NCI-H128 (cell line): Measurements from ENCODE around the gene RAB15.

ENCODE experiments used
- DNase-seq: peaks from one replicate; lab custom pipeline; 2025; ENCODE audit not compliant: unreplicated experiment; lab: John Stamatoyannopoulos, UW

RAB15 gene

DNA sequence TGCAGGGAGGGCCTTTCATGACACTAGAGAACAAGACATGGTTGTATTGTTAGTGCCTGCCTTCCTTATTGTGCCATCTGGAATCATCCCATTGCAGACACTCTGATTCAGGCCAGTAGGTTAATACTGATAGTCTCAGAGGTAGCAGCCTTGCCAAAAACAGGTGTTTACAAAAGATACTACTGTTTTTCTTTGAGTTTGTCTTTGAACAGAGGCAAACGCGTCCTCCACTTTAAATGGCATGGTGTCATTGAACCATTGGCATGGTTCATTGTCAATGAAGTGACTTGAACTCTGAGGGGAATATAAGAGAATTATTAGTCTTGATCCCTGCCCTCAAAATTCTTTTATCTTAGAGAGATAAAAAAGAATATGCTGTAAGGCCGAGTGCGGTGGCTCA, 18.8 kb upstream of the RAB15 start:
- DNase-seq, result no peak

DNA sequence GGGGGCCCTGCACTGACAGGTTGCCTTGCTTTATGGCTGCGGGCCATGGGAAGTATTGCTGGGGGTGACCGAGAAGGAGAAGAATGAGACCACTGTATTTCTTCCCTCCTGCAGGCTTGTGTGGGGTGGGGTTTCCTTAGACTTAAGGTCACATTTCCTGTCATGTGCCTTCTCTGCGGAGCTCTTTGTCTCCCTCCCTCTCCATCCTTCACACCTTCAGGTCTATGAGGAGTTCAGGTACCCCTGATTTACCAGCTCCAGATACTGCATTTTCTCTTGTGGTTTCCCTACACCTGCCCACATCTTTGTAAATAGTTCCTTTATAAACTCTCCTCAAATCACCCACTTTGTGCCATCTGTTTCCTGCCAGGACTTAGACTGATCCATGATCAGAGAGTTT, 18.2 kb upstream of the RAB15 start:
- DNase-seq, result no peak

DNA sequence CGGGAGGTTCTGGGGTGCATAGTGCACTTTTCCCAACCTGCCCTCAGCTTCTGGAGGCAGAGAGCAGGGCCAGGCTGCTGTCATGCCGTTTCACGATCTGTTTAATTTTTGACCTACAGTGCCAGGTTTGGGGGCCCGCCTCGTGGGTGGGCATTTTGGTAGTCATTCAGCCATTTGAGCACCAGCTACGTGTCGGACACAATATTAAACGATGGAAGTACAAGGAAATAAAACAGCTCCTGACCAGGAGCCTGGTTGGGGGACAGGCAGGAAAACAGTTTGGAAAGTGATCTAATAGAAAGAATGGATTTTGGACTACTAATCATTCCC, 15.3 kb upstream of the RAB15 start:
- no peak for DNase-seq

DNA sequence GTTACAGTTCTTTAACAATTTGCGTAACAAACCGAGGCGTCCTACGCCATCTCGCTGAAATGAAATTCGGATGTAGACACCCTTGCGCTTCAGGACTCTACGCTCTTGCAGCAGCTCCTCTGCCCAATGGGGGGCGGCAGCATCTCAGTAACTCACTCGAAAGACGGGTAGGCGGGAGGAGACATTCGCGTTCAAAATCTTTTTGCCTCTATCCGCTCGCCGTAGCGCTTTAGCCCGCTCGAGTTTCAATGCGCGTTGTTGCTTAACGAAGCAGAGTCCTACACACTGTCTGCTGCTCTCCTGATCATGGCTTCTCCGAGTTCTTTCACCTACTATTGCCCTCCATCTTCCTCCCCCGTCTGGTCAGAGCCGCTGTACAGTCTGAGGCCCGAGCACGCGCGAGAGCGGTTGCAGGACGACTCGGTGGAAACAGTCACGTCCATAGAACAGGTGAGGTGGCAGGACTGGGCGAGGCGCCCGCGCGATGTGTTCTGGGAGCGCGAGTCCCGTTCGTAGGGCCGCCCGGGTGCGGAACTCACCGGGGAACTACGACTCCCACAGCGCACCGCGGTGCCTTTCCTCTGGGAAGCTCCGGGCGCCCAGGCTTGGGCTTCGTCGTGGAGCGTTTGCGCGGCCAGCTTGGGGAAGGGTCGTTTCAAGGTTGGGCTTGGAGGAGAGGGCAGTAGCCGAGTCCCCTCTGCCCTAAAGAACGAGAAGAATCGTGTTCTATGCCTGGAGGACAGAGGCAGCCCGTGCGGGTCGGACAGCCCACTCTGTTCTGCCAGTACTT, 14.7 kb upstream of the RAB15 start, which contains the start of gene FNTB:
Gene FNTB (plus strand): TSS at position 248 of the 790 bp plus-strand sequence. CDS start 59 bp downstream, at position 307.
- DNase-seq, result peak; percentile 93

DNA sequence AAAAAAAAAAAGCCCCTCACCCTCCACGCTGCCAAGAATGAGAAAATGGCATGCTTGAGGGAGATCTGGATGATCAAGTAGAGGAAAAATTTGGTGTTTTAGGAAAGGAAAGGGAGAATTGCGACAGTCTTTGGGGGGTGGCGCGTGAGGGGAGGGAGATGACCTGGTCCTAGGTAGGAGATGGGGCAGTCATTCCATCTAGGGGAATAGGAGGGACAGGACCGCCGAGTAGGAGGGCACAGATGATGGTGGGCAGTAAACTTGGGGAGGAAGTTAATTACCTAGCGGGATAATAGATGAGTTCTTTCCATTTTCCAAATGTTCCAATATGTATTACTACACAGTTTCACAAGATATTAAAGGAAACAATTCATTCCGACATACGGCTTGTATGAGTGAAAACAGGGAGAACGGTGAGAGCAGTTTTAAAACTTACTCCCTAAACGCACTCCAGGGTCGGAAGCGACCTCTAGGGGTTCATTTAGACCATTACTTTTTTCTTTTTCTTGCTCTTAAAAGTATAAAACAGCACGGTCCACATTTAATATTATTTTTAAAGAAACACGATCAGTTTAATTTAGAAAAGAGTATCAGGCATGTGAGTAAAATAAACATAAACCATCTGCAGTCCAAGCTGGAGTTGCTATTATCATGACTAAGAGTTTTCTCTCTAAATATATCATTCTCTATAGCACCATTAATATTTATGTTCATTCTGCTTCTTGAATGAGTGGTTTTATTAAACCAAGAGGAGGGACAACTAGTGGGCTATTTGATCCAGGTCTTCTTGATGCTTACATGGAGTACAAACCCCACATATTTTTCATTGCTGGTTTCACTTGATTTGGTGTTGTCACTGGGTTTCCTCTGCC, 11.5 kb upstream of the RAB15 start:
- no peak for DNase-seq

DNA sequence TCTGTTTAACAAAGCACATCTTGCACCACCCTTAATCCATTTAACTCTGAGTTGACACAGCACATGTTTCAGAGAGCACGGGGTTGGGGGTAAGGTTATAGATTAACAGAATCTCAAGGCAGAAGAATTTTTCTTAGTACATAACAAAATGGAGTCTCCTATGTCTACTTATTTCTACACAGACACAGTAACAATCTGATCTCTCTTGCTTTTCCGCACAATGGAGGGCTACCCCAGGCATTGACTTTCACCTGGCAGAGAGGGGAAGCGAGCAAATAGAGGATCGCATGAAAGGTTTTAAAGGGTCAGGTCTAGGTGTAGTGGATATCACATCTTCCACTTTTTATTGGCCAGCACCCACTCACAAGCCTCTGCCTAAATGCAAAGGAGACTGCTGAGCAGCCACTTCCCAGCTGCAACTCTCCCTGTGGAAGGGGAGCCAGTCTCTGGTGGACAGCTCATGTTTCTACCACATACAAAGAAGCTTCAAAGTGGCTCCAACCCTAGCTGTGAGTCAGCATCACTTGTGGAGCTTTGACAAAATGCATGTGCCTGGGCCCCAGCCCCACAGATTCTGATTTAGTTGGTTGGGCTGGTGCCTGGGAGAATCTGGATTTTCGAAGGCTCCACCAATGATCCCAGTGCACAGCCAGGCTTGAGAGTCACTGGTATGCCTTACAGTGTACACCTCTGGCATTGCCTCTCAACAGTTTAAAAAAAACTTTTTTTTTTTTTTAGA, 7.4 kb upstream of the RAB15 start:
- no peak for DNase-seq

DNA sequence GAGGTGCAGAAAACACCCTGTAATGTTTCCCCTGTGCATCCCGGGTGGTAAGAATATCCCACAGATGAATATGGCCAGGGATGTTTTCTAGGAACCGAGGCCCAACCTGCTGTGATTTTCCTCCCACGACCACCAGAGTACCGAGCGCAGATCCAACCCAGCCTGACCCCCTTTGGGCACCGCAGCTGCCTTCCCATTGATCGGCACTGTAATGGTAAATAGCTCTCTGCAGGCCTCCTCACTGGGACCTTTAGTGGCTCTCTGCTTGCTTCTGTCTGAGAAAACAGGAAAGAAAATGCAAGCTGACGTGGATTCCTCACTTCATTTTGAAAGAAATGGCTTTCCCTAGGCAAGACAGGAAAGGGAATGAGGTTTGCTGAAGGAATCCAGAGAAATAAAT, 2.4 kb upstream of the RAB15 start:
- no peak for DNase-seq

DNA sequence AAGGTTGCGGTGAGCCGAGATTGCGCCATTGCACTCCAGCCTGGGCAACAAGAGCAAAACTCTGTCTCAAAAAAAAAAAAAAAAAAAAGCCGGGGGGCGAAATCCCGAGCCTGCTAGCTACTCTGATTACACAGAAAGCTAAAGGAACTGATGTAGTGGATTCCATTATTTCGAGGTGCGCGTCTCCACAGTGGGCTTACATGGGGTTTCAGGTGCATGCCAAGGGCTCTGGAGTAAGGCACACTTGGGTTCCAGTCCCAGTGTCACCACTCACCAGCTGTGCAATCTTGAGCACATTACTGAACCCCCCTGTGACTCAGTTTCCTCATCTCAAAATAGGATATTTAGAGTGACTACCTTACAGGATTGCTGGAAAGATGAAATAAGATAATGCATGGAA, 1.7 kb upstream of the RAB15 start:
- DNase-seq, result no peak

DNA sequence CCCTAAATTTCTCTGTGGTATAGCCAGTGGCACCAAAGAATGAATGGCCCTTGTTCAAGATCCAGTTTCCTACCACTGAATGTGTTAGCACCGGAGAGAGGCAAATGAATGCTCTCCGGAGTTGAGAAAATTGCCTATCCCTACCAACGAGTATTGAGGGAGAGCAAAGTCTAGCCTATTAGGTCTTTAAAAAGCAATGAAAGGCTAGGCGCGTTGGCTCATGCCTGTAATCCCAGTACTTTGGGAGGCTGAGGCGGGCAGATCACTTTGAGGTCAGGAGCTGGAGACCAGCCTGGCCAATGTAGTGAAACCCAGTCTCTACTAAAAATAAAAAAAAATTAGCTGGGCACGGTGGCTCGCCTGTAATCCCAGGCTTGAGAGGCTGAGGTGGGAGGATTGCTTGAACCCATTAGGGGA, 898 bp upstream of the RAB15 start:
- DNase-seq, result no peak

DNA sequence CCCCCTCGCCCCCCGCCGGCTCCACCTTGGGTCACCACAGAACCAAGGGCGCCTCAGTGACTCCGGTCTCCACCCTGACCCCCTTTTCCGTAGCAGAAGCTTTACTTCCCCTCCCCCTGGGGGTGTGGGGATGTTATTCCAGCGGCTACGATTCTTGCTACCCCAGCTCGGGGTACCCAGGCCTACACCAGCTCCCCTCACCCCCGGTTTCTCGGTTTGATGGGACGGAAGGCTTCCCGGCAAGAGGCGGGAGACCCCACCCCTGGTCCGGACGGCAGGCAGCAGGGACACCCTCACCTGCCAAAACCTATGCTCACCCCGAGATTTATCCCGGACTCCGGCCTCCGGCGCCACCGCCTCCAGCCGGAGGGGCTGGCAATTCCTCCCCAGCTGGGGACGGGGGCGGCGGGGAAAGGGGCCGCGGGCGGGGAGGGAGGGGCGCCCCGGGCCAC, 619 bp downstream of the RAB15 start:
- DNase-seq, result no peak

DNA sequence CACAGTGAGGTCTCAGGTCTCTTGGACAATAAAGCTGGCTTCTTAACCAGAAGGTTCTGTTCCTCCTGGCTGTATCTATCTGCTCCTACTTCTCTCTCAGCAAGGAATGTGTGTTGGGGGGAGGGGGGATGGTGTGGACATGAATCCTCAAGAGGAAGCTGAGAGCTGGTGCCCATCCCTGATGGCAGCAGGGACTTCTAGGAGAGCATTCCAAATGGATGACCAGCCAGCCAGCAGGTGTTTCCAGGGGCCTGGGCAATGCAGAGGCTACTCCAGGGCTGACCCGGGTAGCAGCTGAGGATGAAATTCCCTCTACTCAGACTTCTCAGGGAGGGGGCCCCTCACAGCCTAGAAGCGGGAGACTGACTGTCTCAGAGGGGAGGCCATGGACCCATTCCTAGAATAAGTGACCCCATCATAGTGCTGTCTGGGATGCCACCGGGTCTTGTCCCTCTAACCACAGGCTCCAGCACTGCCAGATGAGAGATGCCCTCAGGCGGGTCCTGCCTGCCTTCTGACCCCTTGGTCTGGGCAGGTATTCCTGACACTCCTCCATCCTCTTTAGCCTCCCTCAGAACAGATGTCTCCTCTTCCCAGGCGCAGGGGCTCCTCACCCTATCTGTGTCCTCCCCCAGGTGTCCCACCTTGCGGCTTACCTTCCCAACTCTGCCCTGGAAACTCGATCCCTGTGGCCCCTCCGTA, 1.2 kb downstream of the RAB15 start:
- DNase-seq, result no peak

DNA sequence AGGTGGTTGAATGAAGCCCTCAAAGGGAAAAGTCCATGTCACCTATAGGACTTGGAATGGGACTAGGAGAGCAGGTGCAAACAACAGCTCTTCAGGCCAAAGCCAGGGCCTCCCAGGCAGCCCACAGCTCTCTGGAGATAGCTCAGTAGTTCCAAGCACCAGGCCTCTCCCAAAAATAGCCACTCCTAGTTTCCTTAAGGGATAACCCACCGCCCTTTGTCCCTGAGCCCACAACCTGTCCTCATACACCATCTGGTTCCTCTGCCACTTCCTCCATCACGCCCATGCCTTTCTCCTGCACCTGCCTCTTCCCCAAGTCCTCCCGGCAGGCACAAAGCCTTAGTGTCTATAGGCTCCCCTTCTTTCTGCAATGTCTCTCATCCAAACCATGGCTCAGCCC, 2.1 kb downstream of the RAB15 start:
- no peak for DNase-seq

DNA sequence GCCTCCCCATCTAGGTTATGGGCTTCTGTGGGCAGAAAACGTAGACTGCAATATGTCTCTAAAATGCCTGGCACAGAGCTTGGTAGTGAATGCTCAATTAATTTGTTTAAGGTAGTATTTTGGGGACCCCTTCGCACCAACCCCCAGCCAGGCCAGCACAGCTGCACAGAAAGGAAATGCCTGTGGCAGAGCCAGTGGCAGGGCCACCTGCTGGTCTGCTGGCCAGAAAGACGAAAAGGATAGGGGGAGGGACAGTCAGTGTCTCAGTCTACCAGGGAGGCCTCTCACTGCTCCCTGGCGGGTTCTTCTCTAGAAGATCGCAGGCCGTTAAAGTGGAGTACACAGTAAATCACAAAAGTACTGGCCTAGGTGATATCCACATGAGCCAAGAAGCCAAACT, 3.5 kb downstream of the RAB15 start:
- no peak for DNase-seq

DNA sequence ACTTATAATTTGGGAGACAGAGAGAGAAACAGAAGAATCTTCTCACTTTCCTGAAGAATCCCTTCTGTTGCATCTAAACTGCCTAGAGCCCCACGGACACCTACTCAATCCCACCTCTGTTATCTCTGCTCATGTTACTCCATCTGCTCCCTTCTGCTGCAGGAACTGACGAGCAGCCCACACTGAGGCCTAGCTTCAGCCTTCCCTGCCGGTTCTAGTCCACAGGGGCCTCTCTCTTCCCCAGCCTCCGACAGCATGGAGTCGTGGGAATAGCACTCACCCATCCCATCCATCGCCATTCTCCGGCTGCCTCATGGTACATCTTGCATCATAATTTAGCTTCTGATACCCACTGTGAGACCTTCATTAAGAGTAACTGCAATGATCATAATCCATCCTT, 4.0 kb downstream of the RAB15 start:
- DNase-seq, result no peak

DNA sequence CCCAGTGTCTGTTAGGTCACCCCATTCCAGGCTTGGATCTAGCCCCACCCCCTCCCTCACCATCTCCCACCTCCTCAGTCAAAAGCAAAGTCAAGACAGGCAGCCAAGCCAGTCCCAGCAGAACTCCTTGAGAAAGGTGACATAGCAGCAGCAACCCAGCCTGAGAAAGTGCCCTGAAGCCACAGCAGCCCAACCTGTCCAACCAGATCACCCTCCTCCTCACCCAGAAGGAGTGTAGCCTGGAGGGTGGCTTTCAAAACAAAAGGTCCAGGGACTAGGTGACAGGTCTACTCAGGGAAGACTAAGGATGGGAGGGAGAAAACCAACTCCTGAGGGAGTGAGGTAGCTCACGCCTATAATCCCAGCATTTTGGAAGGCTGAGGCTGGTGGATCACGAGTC, 5.2 kb downstream of the RAB15 start:
- DNase-seq, result no peak

DNA sequence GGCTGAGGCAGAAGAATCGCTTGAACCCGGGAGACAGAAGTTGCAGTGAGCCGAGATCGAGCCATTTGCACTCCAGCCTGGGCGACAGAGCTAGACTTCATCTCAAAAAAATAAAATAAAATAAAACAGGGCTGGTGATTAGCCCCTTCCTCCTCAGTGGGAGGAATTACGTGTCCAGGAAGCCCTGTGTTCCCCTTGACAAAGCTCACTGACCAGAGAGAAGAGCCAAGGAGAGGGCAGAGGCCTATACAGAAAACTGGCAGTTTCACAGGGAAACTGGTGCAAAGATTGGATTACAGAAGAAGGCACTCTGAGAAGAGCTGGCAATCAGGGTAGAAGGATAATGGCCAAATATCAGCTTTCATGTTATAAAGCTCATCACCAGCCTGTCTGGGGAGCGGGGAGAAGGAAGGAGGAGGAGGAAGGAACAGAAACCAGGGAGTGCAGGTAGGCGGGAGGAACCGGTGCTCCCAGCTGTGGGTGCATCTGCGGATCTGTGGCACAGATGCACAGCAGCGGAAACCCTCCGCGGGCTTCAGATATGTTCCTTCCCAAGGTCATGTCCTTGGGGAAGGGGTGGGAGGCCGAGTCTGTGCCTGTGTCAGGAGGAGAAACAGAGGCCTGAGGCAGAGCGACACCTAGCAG, 6.7 kb downstream of the RAB15 start:
- DNase-seq, result no peak

DNA sequence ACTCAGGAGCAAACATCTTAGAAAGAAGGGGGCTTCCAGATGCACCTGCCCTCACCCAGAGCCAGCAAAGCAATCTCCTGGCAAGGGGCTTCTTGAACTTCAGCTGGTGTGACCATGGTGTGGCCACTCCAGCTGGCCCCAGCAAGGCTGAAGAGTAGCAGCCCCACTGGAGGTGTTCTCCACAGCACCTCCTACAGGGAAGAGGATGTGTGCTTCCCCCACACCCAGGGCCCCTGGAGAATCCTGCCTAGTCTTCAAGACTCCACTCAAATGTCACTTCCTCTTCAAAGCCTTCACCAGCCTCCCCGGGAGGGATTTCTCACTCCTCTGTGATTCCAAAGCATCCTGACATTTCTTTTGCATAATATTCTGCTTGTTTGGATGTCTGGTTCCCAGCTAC, 8.5 kb downstream of the RAB15 start:
- no peak for DNase-seq

DNA sequence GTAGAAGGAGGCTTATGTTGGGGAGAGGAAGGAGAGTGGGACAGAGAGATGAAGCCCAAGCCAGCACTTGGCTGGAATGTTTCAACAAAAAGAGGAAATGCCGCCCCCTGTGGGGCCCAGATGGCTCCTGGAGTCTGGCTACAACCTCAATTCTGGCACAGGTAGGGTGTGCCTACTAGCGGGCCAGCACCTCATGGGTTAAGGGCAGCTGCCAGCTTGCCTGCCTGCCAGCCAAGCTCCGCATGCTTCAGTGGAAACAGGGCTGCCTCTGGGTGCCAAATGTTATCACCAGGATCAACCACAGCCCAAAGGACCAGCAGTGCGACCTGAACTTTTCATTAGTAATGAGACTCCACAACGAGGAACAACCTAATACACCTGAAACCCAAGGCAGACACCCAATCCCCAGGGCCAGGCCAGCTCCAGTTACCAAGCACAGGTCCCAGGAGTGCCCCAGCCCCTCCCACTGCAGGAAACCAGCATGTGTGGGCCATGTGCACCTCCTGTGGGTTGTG, 11.3 kb downstream of the RAB15 start:
- DNase-seq, result no peak

DNA sequence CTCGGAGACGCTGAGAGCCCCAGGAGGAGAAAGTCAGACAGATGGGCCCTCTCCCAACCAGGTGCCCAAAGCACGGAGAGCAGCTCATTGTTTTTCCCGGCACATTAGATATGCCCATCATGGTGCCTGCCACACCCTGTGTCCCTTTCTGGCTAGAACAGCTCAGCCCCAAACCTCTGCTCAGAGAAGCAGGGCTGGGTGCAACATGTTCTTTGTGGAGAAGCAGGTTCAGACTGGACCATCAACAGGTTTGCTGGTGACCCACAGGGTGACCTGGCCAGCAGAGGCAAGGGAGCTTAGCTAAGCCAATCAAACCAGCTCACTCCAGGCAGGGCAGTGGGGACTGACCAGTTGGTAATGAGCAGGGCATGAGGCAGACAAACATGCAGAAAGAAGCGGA, 13.4 kb downstream of the RAB15 start:
- DNase-seq, result no peak

DNA sequence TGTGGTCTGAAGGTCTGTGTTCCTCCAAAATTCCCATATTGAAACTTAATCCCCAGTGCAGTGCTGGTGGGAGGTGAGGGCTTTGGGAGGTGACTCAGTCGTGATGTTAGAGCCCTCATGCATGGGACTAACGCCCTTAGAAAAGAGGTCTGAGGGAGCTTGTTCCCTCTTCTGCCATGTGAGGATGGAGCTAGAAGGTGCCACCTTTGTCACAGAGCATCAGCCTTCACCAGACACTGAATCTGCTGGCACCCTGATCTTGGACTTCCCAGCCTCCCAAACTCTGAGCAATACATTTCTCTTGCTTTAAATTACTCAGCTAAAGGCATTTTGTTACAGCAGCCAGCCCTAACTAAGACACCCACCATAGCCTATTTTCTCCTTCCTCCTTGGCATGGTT, 13.9 kb downstream of the RAB15 start:
- DNase-seq, result no peak
